Dermis lymphatic vessel endothelial cell (primary cell): ENCODE measurements around the gene KIF12. TPM values are rescaled to one million over a fixed set of nuclear protein-coding genes. Genes with fewer than 3 reads are reported as not detected.

Experiments used
- total RNA-seq: library from RNA; depleted of rRNA; stranded (reverse); fragments of >200 nt; gene quantifications from 2 replicates; pipeline ENCODE4 v1.2.1, GENCODE V29; 2014

KIF12 gene
- total RNA-seq = not detected in 2 replicates

DNA sequence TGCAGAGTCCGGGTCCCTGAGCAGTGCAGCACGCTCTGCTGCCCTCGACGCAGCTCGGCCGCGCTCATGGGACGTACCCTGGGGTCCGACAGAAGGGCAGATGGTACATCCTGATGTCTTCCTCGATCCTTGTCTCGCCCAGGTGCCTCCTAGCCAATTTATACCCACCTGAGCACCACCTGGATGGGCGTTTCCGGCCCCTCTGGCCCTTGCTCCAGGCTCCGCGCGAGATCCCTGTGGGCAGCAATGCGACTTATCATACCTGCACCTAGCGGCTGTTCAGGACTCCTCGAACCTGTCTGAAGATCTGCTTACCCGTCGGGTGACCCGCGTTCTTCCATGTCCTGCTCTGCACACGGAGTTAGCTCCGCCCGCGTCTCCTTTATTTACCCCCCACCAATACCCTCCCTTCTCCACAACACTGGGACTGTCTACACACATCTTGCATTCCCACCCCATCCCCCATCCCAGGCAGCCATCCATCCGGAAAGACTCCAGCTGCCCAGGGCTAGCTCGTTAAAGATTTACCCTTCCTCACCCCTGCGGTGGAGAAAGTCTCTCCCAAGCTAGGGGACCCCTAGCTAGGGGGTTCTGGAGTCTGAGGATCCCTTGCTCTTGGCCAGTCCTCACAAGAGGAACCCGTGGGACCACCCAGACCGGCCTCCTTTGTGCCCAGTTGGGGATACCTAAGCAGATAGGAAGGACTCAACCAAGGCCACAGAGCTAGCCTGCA is at the start of gene KIF12:
KIF12 (minus strand) TSS at position 357 of the 733 bp plus-strand sequence; CDS start at position 341, 16 bp downstream.

DNA sequence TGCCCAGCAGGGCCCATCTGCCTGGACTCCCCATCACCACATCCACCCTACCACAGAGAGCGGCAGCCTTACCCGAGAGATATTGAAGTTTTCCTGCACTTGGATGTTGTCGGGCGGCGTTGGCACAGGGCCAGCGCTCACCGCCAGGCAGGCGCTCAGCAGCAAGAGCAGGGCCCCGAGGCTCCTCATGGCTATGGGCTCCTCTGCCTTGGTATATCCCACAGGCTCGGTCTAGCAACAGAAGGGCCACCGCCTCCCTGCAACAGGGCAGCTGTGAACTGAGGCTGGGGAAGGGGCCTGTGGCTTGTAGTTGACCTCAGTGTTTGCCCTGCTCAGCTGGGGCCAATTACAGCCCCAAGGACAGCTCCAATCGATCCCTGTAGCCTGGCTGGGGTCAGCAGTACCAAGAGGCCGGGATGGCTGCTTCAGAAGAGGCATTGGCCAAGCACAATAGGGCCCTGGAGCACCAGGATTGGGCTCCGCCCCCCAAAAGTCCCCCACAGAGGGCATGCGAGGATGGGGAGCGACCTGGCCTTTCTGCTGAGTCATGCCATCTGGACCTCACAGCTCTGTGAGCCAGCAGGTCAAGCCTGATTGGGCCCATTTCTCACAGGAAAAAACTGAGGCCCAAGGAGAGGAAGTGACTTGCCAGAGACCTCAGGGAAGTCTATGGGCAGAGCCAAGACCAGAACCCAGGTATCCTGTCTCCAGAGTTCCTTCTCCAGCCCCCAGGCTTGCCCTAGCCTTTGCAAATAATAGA is 20.9 kb downstream of the KIF12 start, which contains the start of gene AMBP:
AMBP (minus strand) TSS at position 280 of the 760 bp plus-strand sequence; CDS start at position 189, 91 bp downstream.

Other genes starting within 250 kb of the KIF12 start
- 6.7 and 7.8 TPM in 2 replicates for gene ZNF618, start 223.0 kb downstream of the KIF12 start, total RNA-seq
- not detected in 2 replicates for gene AMBP, start 21.0 kb downstream of the KIF12 start, total RNA-seq
- 0.22 and 0.69 TPM in 2 replicates for gene COL27A1, start 56.2 kb upstream of the KIF12 start, total RNA-seq
- not detected in 2 replicates for gene ORM1, start 223.8 kb upstream of the KIF12 start, total RNA-seq
- not detected in 2 replicates for gene ORM2, start 230.6 kb upstream of the KIF12 start, total RNA-seq